NB4 (cell line): ENCODE measurements around the gene FBXW11.
A peak's percentile ranks its signal among the peaks of the same experiment; 100 is the strongest.
"Not testable (repeated sequence)": the region's sequence is repeated elsewhere in the genome, so short reads cannot be mapped to it uniquely, and the experiment has no call there.

Source experiments
- DNase-seq: peaks from one replicate; pipeline ENCODE4 v3.0.0; 2010; ENCODE audit warnings: low read depth
- H3K4me3 ChIP-seq: one replicate; pipeline ENCODE4 v1.5.1; 2011; ENCODE audit warnings: mild to moderate bottlenecking, low read depth, low read length, moderate library complexity
- MYC ChIP-seq: IDR thresholded peaks from 2 replicates; pipeline ENCODE4 v1.6.1; 2011; ENCODE audit warnings: low read depth, low read length
- POLR2A ChIP-seq: IDR thresholded peaks from 2 replicates; pipeline ENCODE4 v1.6.1; 2011; ENCODE audit warnings: mild to moderate bottlenecking; ENCODE audit not compliant: insufficient read length; ENCODE audit errors: extremely low read depth
- TF ChIP-seq, protein P1 (sequence below): IDR thresholded peaks from one replicate; pipeline ENCODE4 v1.5.1; 2012; ENCODE audit warnings: low read depth, low read length
- TF ChIP-seq, protein P2 (sequence below): IDR thresholded peaks from 2 replicates; pipeline ENCODE4 v1.6.1; 2011; ENCODE audit warnings: low read depth, low read length

Gene FBXW11

DNA sequence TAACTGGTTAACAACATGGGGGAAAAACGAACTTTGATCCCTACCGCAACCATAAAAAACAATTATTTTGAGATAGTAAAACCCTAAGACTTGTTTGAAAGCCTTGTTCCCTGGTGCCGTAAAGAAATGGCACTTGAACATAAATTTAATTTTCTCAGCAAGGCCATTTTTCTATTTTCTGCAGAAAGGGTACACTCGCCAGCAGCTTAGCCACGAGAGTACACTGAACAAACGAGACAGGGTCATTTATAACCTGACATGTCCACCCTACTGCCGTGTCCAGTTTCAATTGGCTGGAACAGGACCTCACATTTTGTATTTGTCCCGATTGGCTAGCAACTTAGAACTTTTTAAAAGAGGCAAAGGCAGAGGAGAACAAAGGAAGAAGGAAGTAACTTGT is 26.8 kb downstream of the FBXW11 start:
- no peak for DNase-seq
- H3K4me3 ChIP-seq, result no peak overlapping the region
- TF ChIP-seq POLR2A (no peak), MYC (no peak)
- TF ChIP-seq, protein P1, sequence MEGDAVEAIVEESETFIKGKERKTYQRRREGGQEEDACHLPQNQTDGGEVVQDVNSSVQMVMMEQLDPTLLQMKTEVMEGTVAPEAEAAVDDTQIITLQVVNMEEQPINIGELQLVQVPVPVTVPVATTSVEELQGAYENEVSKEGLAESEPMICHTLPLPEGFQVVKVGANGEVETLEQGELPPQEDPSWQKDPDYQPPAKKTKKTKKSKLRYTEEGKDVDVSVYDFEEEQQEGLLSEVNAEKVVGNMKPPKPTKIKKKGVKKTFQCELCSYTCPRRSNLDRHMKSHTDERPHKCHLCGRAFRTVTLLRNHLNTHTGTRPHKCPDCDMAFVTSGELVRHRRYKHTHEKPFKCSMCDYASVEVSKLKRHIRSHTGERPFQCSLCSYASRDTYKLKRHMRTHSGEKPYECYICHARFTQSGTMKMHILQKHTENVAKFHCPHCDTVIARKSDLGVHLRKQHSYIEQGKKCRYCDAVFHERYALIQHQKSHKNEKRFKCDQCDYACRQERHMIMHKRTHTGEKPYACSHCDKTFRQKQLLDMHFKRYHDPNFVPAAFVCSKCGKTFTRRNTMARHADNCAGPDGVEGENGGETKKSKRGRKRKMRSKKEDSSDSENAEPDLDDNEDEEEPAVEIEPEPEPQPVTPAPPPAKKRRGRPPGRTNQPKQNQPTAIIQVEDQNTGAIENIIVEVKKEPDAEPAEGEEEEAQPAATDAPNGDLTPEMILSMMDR, result no peak
- TF ChIP-seq, protein P2, sequence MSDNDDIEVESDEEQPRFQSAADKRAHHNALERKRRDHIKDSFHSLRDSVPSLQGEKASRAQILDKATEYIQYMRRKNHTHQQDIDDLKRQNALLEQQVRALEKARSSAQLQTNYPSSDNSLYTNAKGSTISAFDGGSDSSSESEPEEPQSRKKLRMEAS, result no peak

DNA sequence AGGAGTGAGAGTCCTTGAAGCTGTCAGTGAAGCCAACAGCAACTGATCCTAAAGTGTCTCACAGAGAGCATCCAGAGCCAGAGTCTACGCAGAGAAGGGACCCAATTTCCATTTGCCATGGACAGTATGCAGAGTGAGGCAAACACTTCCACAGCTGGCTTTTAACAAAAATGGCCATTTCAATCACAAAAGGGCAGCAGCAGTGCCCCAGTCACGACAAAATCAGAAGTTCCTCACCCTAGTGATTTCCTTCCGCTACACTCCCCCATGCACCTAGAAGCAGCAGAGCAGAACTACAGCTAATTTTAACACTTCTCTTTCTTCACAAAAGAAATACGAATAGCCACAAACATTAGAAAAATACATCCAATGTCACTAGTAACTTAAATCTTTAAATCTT is 27.9 kb downstream of the FBXW11 start:
- DNase-seq, result no peak
- no peak for TF ChIP-seq POLR2A
- TF ChIP-seq, protein P1, result no peak
- no peak for TF ChIP-seq MYC
- TF ChIP-seq, protein P2, result no peak
- no peak overlapping the region for H3K4me3 ChIP-seq

DNA sequence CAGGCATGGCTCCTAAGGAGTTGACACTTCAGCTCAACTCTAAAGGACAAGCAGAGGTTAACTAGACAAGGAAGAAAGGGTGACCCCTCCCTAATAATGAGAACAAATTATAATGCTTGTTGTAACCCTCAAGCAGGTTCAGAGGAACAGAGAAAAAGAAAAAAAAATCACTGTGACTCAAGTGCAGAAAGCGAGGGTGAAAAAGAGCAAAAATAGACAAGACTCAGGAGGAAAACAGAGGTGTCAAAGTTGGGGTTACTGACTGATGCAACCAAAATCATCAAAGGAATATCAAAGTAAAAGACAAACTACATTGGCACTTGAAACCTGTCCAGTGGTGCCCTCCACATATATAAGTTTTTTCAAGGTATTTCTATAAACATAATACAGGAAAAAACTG is 28.4 kb downstream of the FBXW11 start:
- DNase-seq, result no peak
- TF ChIP-seq, protein P2, result no peak
- TF ChIP-seq MYC, result no peak
- TF ChIP-seq, protein P1, result no peak
- no peak for TF ChIP-seq POLR2A
- H3K4me3 ChIP-seq, result no peak overlapping the region

DNA sequence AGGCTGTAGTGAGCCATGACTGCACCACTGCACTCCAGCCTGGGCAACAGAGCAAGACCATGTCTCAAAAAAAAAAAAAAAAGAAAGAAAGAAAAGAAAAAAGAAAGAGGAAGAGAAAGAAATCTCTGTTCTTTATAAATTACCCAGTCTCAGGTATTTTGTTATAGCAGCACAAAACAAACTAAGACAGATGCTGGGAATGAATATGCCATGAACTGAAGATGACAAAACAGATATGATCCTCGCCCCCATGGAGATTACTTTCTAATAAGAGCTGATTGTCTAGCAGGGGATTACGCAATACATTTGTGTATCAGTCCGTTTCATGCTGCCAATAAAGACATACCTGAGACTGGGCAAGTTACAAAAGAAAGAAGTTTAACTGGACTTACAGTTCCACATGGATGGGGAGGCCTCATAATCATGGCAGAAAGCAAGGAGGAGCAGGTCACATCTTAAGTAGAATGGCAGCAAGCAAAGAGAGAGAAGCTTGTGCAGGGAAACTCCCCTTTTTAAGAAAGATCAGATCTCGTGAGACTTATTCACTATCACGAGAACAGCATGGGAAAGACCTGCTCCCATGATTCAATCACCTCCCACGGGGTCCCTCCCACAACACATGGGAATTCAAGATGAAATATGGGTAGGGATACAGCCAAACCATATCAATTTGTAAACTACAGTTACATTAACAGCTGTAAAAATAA is 29.0 kb downstream of the FBXW11 start:
- not testable (repeated sequence) for DNase-seq, H3K4me3 ChIP-seq

DNA sequence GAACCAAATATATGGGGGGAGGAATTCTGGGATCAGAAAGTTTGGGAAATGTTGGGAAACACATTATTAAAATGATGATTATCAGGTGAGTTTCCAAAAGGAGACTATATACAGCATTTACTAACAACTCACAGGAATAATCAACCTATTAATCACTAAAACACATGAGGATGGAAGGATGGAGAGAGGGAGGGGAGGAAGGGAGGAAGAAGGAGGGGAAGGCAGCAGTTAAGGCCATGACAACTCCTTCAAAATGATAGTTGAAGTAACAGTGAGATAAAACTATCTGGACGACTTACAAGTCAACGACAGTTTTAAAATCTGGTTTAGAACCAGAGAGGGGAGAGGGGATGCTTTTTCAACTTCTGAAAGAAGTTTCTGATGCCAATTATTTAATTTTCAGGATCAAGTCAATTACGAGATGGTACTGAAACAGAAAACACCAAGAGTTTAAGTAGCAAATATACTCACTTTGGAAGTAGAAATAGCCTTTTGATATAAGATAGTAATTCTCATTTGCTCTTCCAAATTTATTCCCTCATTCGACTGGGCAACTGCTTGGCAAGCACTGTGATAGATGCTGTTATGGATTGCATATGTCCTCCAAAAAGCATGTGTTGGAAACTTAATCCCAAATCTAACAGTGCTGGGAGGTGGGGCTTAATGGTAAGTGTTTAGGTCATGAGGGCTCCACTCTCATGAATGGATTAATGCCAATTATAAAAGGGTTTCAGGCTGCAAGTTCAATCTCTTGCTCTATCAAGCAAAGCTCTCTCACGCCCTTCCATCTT is 30.4 kb downstream of the FBXW11 start:
- TF ChIP-seq POLR2A (no peak), MYC (no peak)
- TF ChIP-seq, protein P1, result no peak
- TF ChIP-seq, protein P2, result no peak
- no peak for DNase-seq
- no peak overlapping the region for H3K4me3 ChIP-seq

DNA sequence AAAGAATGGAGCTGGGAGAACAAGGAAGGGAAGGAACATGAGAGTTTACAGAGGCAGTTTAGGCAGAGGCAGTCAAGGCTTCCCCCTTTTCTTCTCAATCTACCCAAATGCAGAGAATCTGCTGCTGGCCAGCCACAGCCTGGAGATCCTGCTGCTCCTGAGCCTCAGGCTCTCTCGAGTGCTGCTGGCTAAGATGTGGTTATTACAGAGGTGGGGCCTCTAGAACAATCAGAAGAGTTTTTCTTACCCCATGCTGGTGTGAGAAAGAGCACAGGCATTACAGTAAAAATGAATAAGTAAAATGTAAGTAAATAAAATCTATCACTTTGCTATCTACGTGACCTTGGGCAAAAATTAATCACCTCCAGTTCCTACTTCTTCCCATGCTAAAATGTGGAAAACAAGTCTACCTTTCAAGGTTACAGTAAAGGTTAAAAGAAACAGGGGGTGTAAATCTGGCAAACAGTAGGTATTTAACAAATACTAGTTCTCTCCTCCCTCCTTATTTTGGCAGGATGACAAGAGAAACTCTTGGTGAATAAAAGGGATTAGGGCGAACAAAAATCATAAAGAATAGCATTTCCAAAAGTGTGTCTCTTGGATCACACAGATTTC is 31.1 kb downstream of the FBXW11 start:
- DNase-seq, result peak; percentile 10
- TF ChIP-seq POLR2A, result no peak
- TF ChIP-seq, protein P2, result no peak
- TF ChIP-seq MYC, result no peak
- TF ChIP-seq, protein P1, result no peak
- H3K4me3 ChIP-seq, result no peak overlapping the region
